K562 (cell line): ENCODE measurements around the gene TRIM3.

ENCODE experiments used
- ATF1 ChIP-seq, 2 experiments: fragments of 450-650 bp in 1 of 2; IDR thresholded peaks; 2 replicates each; pipeline ENCODE4 v1.6.1; 2016; ENCODE audit warnings: missing compliant biosample characterization in 1 of 2, missing genetic modification characterization in 1 of 2
- HLTF ChIP-seq: fragments of 450-650 bp; IDR thresholded peaks from 2 replicates; pipeline ENCODE4 v1.6.1; 2016
- LARP7 ChIP-seq: fragments of 450-650 bp; IDR thresholded peaks from 2 replicates; pipeline ENCODE4 v1.6.1; 2016
- RAD51 ChIP-seq: fragments of 450-650 bp; IDR thresholded peaks from 2 replicates; pipeline ENCODE4 v1.7.1; 2016; ENCODE audit warnings: low read depth, mild to moderate bottlenecking, borderline replicate concordance
- ZBED1 ChIP-seq: IDR thresholded peaks from 2 replicates; pipeline ENCODE4 v1.6.1; 2014
- ZNF12 ChIP-seq: sonication (generic); formaldehyde crosslinking; IDR thresholded peaks from 2 replicates; pipeline ENCODE4 v1.4.0; 2020; ENCODE audit warnings: mild to moderate bottlenecking, missing genetic modification reagents
- TF ChIP-seq, protein P1 (sequence below): IDR thresholded peaks from 3 replicates; pipeline ENCODE4 v1.6.1; 2011; ENCODE audit warnings: borderline replicate concordance, mild to moderate bottlenecking, moderate library complexity; ENCODE audit not compliant: insufficient read length; ENCODE audit errors: extremely low read depth
- TF ChIP-seq, protein P2 (sequence below), 3 experiments: IDR thresholded peaks in 2 of 3; conservative IDR thresholded peaks in 1 of 3; 2 replicates each; pipeline ENCODE4 v1.5.1; 2011 to 2012; ENCODE audit warnings: low read length in 3 of 3, mild to moderate bottlenecking in 3 of 3, control low read depth in 2 of 3, improper control_type of control experiment in 1 of 3, inconsistent platforms in 1 of 3, low read depth in 1 of 3, mixed read lengths in 1 of 3, moderate library complexity in 1 of 3; ENCODE audit not compliant: insufficient read depth in 2 of 3

DNA sequence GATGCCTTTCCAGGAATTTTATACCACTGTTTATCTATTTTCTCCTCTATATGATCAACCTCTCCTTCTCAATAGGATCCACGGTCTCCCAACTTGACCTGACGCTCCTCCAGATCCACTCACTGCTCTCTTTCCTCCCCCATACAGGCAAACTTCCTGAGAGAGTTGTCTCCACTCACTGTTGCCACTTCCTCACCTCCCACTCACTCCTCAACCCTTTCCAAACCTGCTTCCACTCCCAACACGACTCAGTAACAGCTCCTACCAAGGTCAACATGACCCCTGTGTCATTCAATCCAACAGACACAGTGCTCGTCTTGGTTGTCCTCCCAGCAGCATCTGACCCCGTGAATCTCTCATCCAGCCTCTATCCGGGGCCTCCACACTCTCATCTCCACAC, 57.9 kb downstream of the TRIM3 start:
- TF ChIP-seq ZNF12 (CRISPR knock-in tag) = no peak
- no peak for TF ChIP-seq ATF1 (CRISPR knock-in tag; IDR thresholded peaks at IDR 0.05)
- TF ChIP-seq ATF1 (tag; IDR thresholded peaks at IDR 0.05) = no peak
- TF ChIP-seq, protein P1, sequence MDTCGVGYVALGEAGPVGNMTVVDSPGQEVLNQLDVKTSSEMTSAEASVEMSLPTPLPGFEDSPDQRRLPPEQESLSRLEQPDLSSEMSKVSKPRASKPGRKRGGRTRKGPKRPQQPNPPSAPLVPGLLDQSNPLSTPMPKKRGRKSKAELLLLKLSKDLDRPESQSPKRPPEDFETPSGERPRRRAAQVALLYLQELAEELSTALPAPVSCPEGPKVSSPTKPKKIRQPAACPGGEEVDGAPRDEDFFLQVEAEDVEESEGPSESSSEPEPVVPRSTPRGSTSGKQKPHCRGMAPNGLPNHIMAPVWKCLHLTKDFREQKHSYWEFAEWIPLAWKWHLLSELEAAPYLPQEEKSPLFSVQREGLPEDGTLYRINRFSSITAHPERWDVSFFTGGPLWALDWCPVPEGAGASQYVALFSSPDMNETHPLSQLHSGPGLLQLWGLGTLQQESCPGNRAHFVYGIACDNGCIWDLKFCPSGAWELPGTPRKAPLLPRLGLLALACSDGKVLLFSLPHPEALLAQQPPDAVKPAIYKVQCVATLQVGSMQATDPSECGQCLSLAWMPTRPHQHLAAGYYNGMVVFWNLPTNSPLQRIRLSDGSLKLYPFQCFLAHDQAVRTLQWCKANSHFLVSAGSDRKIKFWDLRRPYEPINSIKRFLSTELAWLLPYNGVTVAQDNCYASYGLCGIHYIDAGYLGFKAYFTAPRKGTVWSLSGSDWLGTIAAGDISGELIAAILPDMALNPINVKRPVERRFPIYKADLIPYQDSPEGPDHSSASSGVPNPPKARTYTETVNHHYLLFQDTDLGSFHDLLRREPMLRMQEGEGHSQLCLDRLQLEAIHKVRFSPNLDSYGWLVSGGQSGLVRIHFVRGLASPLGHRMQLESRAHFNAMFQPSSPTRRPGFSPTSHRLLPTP = no peak
- TF ChIP-seq, protein P2, sequence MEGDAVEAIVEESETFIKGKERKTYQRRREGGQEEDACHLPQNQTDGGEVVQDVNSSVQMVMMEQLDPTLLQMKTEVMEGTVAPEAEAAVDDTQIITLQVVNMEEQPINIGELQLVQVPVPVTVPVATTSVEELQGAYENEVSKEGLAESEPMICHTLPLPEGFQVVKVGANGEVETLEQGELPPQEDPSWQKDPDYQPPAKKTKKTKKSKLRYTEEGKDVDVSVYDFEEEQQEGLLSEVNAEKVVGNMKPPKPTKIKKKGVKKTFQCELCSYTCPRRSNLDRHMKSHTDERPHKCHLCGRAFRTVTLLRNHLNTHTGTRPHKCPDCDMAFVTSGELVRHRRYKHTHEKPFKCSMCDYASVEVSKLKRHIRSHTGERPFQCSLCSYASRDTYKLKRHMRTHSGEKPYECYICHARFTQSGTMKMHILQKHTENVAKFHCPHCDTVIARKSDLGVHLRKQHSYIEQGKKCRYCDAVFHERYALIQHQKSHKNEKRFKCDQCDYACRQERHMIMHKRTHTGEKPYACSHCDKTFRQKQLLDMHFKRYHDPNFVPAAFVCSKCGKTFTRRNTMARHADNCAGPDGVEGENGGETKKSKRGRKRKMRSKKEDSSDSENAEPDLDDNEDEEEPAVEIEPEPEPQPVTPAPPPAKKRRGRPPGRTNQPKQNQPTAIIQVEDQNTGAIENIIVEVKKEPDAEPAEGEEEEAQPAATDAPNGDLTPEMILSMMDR (IDR thresholded peaks at IDR 0.05 in 2 of 3, conservative IDR thresholded peaks at IDR 0.05 in 1 of 3; ENCODE audit: insufficient read depth in 2 of 3, low read depth in 1 of 3, low read length in 3 of 3) = no peak
- no peak for TF ChIP-seq ZBED1
- no peak for TF ChIP-seq RAD51
- no peak for TF ChIP-seq LARP7
- TF ChIP-seq HLTF = no peak
